Skeletal muscle tissue (tissue), 4 donors: Measurements from ENCODE around the gene MAGEB3. TPM values are rescaled to one million over a fixed set of nuclear protein-coding genes. Genes with fewer than 3 reads are reported as not detected.
"Not testable (repeated sequence)": the region's sequence is repeated elsewhere in the genome, so short reads cannot be mapped to it uniquely, and the experiment has no call there.

Experiments
- H3K27ac ChIP-seq: one replicate; pipeline ENCODE4 v1.7.0; 2013; ENCODE audit warnings: mild to moderate bottlenecking, low read depth, low read length, inconsistent platforms
- H3K27me3 ChIP-seq, 3 donors: one replicate each; pipeline ENCODE4 v1.7.0; 2013; ENCODE audit warnings: low read length in 3 of 3; ENCODE audit not compliant: control insufficient read depth in 3 of 3, insufficient read depth in 3 of 3
- H3K36me3 ChIP-seq, 3 donors: one replicate each; pipeline ENCODE4 v1.7.0; 2013; ENCODE audit warnings: low read length in 3 of 3; ENCODE audit not compliant: control insufficient read depth in 3 of 3, insufficient read depth in 3 of 3
- H3K4me1 ChIP-seq, 3 donors: one replicate each; pipeline ENCODE4 v1.7.0; 2013; ENCODE audit warnings: low read length in 3 of 3, mild to moderate bottlenecking in 3 of 3; ENCODE audit not compliant: control insufficient read depth in 3 of 3, insufficient read depth in 3 of 3
- H3K4me3 ChIP-seq, 3 donors: one replicate each; pipeline ENCODE4 v1.7.0; 2013; ENCODE audit warnings: low read length in 3 of 3
- H3K9ac ChIP-seq, 3 donors: one replicate each; pipeline ENCODE4 v1.7.0; 2013; ENCODE audit warnings: low read length in 3 of 3, mild to moderate bottlenecking in 3 of 3, moderate library complexity in 2 of 3, low read depth in 1 of 3
- H3K9me3 ChIP-seq, 3 donors: one replicate each; pipeline ENCODE4 v1.7.0; 2013; ENCODE audit warnings: low read length in 3 of 3; ENCODE audit not compliant: control insufficient read depth in 3 of 3
- total RNA-seq: library from RNA; depleted of rRNA; stranded (reverse); fragments of >200 nt; gene quantifications from one replicate; pipeline ENCODE4 v1.2.3, GENCODE V29; 2014
- donor health status: Osteomylitis.

MAGEB3 gene
- total RNA-seq = not detected

- no peak within 1 kb of the TSS for H3K4me3 ChIP-seq
- no peaks in the 10 kb centered on the region for H3K27me3 ChIP-seq
- no peaks in the 10 kb centered on the region for H3K9me3 ChIP-seq
- no peaks in the 10 kb centered on the region for H3K4me1 ChIP-seq
- H3K9ac ChIP-seq = no peak within 1 kb of the TSS
- H3K27ac ChIP-seq = no peak within 1 kb of the TSS
- no peaks in the 10 kb centered on the region for H3K36me3 ChIP-seq
Observed at GRCh38 chrX:30230395-30230794, at the start of gene MAGEB3. Gene MAGEB3, plus strand, starts transcription at chrX:30230657. Its CDS starts 5,268 bp downstream, at chrX:30235925.

- Histone ChIP-seq H3K27ac (no peak overlapping the region), H3K4me3 (no peak overlapping the region), H3K4me1 (no peaks in the 10 kb centered on the region), H3K36me3 (no peaks in the 10 kb centered on the region), H3K9me3 (no peaks in the 10 kb centered on the region), H3K9ac (no peak overlapping the region), H3K27me3 (no peaks in the 10 kb centered on the region)
Observed at GRCh38 chrX:30181353-30181752, 49.1 kb upstream of the MAGEB3 start.

- no peak overlapping the region for H3K27ac ChIP-seq
- no peaks in the 10 kb centered on the region for H3K27me3 ChIP-seq
- no peaks in the 10 kb centered on the region for H3K36me3 ChIP-seq
- no peak overlapping the region for H3K9ac ChIP-seq
- no peak overlapping the region for H3K4me3 ChIP-seq
- no peaks in the 10 kb centered on the region for H3K9me3 ChIP-seq
- H3K4me1 ChIP-seq = no peaks in the 10 kb centered on the region
Observed at GRCh38 chrX:30183554-30183953, 46.9 kb upstream of the MAGEB3 start.

GRCh38 chrX:30190426-30190825, 40.0 kb upstream of the MAGEB3 start:
- H3K4me1 ChIP-seq = no peaks in the 10 kb centered on the region

GRCh38 chrX:30193910-30194309, 36.5 kb upstream of the MAGEB3 start:
- H3K27me3 ChIP-seq, H3K4me1 ChIP-seq, H3K36me3 ChIP-seq, H3K27ac ChIP-seq, H3K9me3 ChIP-seq, H3K9ac ChIP-seq, H3K4me3 ChIP-seq: not testable (repeated sequence)

More at GRCh38 chrX:30190426-30190825, 40.0 kb upstream of the MAGEB3 start:
- no peak overlapping the region for H3K9ac ChIP-seq
- no peak overlapping the region for H3K4me3 ChIP-seq
- no peaks in the 10 kb centered on the region for H3K9me3 ChIP-seq
- no peaks in the 10 kb centered on the region for H3K27me3 ChIP-seq
- no peaks in the 10 kb centered on the region for H3K36me3 ChIP-seq
- H3K27ac ChIP-seq = no peak overlapping the region

- no peaks in the 10 kb centered on the region for H3K4me1 ChIP-seq
- no peaks in the 10 kb centered on the region for H3K9me3 ChIP-seq
- no peak overlapping the region for H3K27ac ChIP-seq
- no peaks in the 10 kb centered on the region for H3K36me3 ChIP-seq
- H3K4me3 ChIP-seq = no peak overlapping the region
- H3K9ac ChIP-seq = no peak overlapping the region
- no peaks in the 10 kb centered on the region for H3K27me3 ChIP-seq
Observed at GRCh38 chrX:30196322-30196721, 34.1 kb upstream of the MAGEB3 start.

GRCh38 chrX:30212172-30212571, 18.3 kb upstream of the MAGEB3 start:
- Histone ChIP-seq H3K9ac (no peak overlapping the region), H3K36me3 (no peaks in the 10 kb centered on the region)

GRCh38 chrX:30215357-30215843, 15.1 kb upstream of the MAGEB3 start, which contains the start of gene MAGEB2:
Gene MAGEB2, plus strand, starts transcription at chrX:30215563. Its CDS starts 3,018 bp downstream, at chrX:30218581.
- H3K4me1 ChIP-seq = no peaks in the 10 kb centered on the region
- no peaks in the 10 kb centered on the region for H3K27me3 ChIP-seq
- no peak within 1 kb of the TSS for H3K9ac ChIP-seq
- H3K4me3 ChIP-seq = no peak within 1 kb of the TSS
- H3K9me3 ChIP-seq = no peaks in the 10 kb centered on the region
- no peaks in the 10 kb centered on the region for H3K36me3 ChIP-seq
- no peak within 1 kb of the TSS for H3K27ac ChIP-seq

More at GRCh38 chrX:30212172-30212571, 18.3 kb upstream of the MAGEB3 start:
- no peak overlapping the region for H3K27ac ChIP-seq
- no peaks in the 10 kb centered on the region for H3K9me3 ChIP-seq
- H3K4me1 ChIP-seq = no peaks in the 10 kb centered on the region
- H3K4me3 ChIP-seq = no peak overlapping the region
- no peaks in the 10 kb centered on the region for H3K27me3 ChIP-seq

- Histone ChIP-seq H3K9ac (no peak overlapping the region), H3K4me1 (no peaks in the 10 kb centered on the region), H3K27ac (no peak overlapping the region), H3K36me3 (no peaks in the 10 kb centered on the region), H3K4me3 (no peak overlapping the region), H3K9me3 (no peaks in the 10 kb centered on the region), H3K27me3 (no peaks in the 10 kb centered on the region)
Observed at GRCh38 chrX:30217465-30217864, 13.0 kb upstream of the MAGEB3 start.

- H3K9ac ChIP-seq = no peak overlapping the region
- H3K27ac ChIP-seq = no peak overlapping the region
- no peaks in the 10 kb centered on the region for H3K4me1 ChIP-seq
- no peak overlapping the region for H3K4me3 ChIP-seq
- H3K27me3 ChIP-seq = no peaks in the 10 kb centered on the region
- no peaks in the 10 kb centered on the region for H3K9me3 ChIP-seq
- no peaks in the 10 kb centered on the region for H3K36me3 ChIP-seq
Observed at GRCh38 chrX:30219372-30219771, 11.1 kb upstream of the MAGEB3 start.
